A673 (cell line): ENCODE results near the gene LIME1. TPM values are rescaled to one million over a fixed set of nuclear protein-coding genes. Genes with fewer than 3 reads are reported as not detected.

Experiments used
- BruUV-seq: library from RNA; stranded (reverse); fragments of 400-500 nt; replicated peaks from 2 replicates; lab custom pipeline; 2021; lab: Mats Ljungman, UMichigan
- CTCF ChIA-PET: fragments of 300-600 bp; sonication (Branson Sonifier 250); formaldehyde crosslinking; loops from one replicate; lab custom pipeline; 2022; ENCODE audit warnings: antibody characterized with exemption; lab: Charles Lee
- POLR2A ChIA-PET: fragments of 300-600 bp; sonication (Branson Sonifier 250); formaldehyde crosslinking; loops from one replicate; lab custom pipeline; 2022; ENCODE audit warnings: antibody characterized with exemption; ENCODE audit not compliant: low non-redundant PET; lab: Charles Lee
- DNase-seq: peaks from one replicate; pipeline ENCODE4 v3.0.0-alpha.2; 2015; ENCODE audit warnings: low spot score
- H3K27ac ChIP-seq: fragments of 200-600 bp; sonication (generic); 2 replicates; pipeline ENCODE4 v1.5.1; 2016; ENCODE audit warnings: mixed run types, low read depth, mild to moderate bottlenecking, mixed read lengths, antibody characterized with exemption, low read length; ENCODE audit not compliant: poor library complexity, severe bottlenecking
- H3K27me3 ChIP-seq: fragments of 200-600 bp; sonication (generic); replicated peaks from 2 replicates; pipeline ENCODE4 v1.6.1; 2017; ENCODE audit warnings: mixed run types, low read depth, mild to moderate bottlenecking, mixed read lengths, antibody characterized with exemption, low read length; ENCODE audit not compliant: insufficient read depth, poor library complexity
- H3K36me3 ChIP-seq: fragments of 200-600 bp; sonication (generic); 2 replicates; pipeline ENCODE4 v1.6.1; 2016; ENCODE audit warnings: mixed run types, mild to moderate bottlenecking, mixed read lengths, antibody characterized with exemption, low read length; ENCODE audit not compliant: insufficient read depth, poor library complexity, severe bottlenecking
- H3K4me1 ChIP-seq: fragments of 200-600 bp; sonication (generic); 2 replicates; pipeline ENCODE4 v1.6.1; 2017; ENCODE audit warnings: mixed run types, mild to moderate bottlenecking, mixed read lengths, antibody characterized with exemption, low read length; ENCODE audit not compliant: insufficient read depth, poor library complexity, severe bottlenecking
- H3K4me3 ChIP-seq: fragments of 200-600 bp; sonication (generic); 2 replicates; pipeline ENCODE4 v1.5.1; 2016; ENCODE audit warnings: low read depth, mixed run types, mild to moderate bottlenecking, mixed read lengths, low read length; ENCODE audit not compliant: poor library complexity, severe bottlenecking
- H3K9me3 ChIP-seq: fragments of 200-600 bp; sonication (generic); 2 replicates; pipeline ENCODE4 v1.6.1; 2016; ENCODE audit warnings: mixed run types, low read depth, mild to moderate bottlenecking, mixed read lengths, antibody characterized with exemption, low read length; ENCODE audit not compliant: poor library complexity, severe bottlenecking
- EZH2 ChIP-seq: fragments of 200-600 bp; sonication (generic); IDR thresholded peaks from 2 replicates; pipeline ENCODE4 v1.6.1; 2017; ENCODE audit warnings: borderline replicate concordance, low read depth, mild to moderate bottlenecking, mixed read lengths, antibody characterized with exemption, low read length; ENCODE audit not compliant: poor library complexity, severe bottlenecking
- intact Hi-C: fragments of 100-400 bp; cut with micrococcal nuclease; formaldehyde crosslinking; loops from one replicate; pipeline ENCODE4 v1.10.0; 2022; ENCODE audit not compliant: unreplicated experiment
- total RNA-seq: library from RNA; stranded (reverse); gene quantifications from 2 replicates; pipeline ENCODE4 v1.2.3, GENCODE V29; 2021
- TF ChIP-seq, protein P1 (sequence below): fragments of 300-800, 200-600 bp; sonication (generic); conservative IDR thresholded peaks from 2 replicates; pipeline ENCODE4 v1.5.1; 2017; ENCODE audit warnings: low read depth, mild to moderate bottlenecking, antibody characterized with exemption, low read length, moderate library complexity, mixed read lengths

LIME1 gene
- total RNA-seq, 1 experiment from 2014 or later, result 16.3 TPM

DNA sequence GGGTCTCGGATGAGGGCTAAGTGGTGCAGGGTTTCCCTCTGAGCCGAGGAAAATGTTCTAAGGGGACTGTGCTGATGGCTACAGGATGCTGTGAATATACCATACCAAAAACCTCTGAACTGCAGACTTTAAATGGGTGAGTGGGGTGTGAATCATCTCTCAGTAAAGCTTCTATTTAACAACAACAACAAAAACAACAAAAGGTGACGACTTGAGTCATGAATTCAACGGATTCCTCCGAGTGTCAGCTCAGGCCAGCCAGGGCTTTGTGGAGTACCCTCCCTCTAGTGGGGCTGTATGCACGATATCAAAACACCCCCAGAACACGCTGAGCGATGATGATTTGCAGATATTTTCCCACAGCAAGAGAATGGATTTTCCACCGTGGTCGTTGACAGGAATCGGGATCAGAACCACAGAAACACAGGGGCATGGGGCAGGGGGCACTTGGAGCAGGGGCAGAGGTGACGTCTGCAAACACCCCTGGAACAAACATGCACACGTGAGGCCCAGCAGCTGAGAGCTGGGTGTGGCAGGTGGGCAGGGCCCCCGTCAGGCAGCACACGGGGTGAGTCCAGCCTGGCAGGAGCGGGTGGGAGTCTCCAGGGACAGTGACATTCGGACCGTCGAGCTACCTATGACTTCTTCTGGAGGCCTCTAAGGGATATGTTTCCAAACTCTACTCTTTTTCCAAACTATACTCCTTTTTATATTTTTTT, 41.7 kb downstream of the LIME1 start:
- POLR2A ChIA-PET, result no interaction called here
- Histone ChIP-seq H3K27ac (no peak overlapping the region), H3K27me3 (no peaks in the 10 kb centered on the region), H3K36me3 (no peaks in the 10 kb centered on the region), H3K9me3 (no peaks in the 10 kb centered on the region), H3K4me1 (no peaks in the 10 kb centered on the region), H3K4me3 (no peak overlapping the region)
- CTCF ChIA-PET, result no interaction called here
- no TSS peak for BruUV-seq
- DNase-seq, result no peak
- TF ChIP-seq, protein P1, sequence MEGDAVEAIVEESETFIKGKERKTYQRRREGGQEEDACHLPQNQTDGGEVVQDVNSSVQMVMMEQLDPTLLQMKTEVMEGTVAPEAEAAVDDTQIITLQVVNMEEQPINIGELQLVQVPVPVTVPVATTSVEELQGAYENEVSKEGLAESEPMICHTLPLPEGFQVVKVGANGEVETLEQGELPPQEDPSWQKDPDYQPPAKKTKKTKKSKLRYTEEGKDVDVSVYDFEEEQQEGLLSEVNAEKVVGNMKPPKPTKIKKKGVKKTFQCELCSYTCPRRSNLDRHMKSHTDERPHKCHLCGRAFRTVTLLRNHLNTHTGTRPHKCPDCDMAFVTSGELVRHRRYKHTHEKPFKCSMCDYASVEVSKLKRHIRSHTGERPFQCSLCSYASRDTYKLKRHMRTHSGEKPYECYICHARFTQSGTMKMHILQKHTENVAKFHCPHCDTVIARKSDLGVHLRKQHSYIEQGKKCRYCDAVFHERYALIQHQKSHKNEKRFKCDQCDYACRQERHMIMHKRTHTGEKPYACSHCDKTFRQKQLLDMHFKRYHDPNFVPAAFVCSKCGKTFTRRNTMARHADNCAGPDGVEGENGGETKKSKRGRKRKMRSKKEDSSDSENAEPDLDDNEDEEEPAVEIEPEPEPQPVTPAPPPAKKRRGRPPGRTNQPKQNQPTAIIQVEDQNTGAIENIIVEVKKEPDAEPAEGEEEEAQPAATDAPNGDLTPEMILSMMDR, result no peak
- no peak for TF ChIP-seq EZH2
- intact Hi-C loops, result loop anchor here (10.0 kb wide), 1 partner anchor 197 kb away; the partner anchor contains the start of gene SAMD10

DNA sequence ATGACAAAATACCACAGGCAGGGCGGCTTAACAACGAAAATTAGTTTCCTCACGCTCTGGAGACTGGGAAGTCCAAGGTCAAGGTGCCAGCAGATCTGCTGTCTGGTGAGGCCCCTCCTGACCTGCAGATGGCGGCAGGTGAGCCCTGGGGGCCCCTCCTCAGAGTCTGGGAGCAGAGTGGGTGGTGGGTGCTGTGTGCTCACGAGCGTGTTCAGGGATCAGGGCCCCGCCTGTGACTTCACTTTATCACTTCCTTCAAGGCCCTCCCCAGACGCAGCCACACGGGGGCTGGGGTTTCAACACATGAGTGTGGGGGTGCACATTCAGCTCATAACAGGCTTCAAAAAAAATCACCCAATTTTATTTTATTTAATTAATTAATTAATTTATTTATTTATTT, 42.4 kb downstream of the LIME1 start:
- TF ChIP-seq EZH2, result no peak
- TF ChIP-seq, protein P1, result no peak
- Histone ChIP-seq H3K36me3 (no peaks in the 10 kb centered on the region), H3K4me3 (no peak overlapping the region), H3K27me3 (no peaks in the 10 kb centered on the region), H3K9me3 (no peaks in the 10 kb centered on the region), H3K4me1 (no peaks in the 10 kb centered on the region), H3K27ac (no peak overlapping the region)
- POLR2A ChIA-PET, result no interaction called here
- intact Hi-C loops, result loop anchor here (10.0 kb wide), 1 partner anchor 196 kb away; the partner anchor contains the start of gene SAMD10
- DNase-seq, result no peak
- CTCF ChIA-PET, result no interaction called here
- no TSS peak for BruUV-seq

DNA sequence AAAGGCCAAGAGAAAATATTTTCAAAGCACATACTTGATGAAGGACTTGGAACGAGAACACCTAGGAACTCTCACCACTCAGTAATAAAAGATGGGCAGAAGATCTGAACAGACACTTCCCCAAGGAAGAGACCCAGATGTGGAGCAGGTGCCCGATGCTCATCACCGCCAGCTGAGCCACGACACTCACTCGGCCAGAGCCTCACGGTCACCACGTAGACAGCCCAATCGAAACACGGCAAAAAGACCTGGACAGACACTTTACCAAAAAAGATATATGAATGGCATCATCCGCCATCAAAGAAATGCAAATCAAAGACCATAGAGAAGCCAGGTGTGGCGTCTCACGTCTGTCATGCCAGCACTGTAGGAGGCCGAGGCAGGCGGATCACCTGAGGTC, 44.7 kb downstream of the LIME1 start:
- DNase-seq, result no peak
- no TSS peak for BruUV-seq
- ChIA-PET POLR2A (no interaction called here), CTCF (no interaction called here)
- intact Hi-C loops, result no loop called here
- no peak overlapping the region for H3K4me3 ChIP-seq
- no peaks in the 10 kb centered on the region for H3K4me1 ChIP-seq
- TF ChIP-seq EZH2, result no peak
- TF ChIP-seq, protein P1, result no peak
- H3K27ac ChIP-seq, result no peak overlapping the region
- H3K27me3 ChIP-seq, result no peaks in the 10 kb centered on the region
- no peaks in the 10 kb centered on the region for H3K9me3 ChIP-seq
- no peaks in the 10 kb centered on the region for H3K36me3 ChIP-seq
